Ecto neural progenitor cell (in vitro differentiated cells): ENCODE results near the gene KIR2DL3.

ENCODE experiments used
- DNase-seq: peaks from one replicate; pipeline ENCODE4 v3.0.0-alpha.2; 2018; ENCODE audit warnings: low spot score

The KIR2DL3 gene

DNA sequence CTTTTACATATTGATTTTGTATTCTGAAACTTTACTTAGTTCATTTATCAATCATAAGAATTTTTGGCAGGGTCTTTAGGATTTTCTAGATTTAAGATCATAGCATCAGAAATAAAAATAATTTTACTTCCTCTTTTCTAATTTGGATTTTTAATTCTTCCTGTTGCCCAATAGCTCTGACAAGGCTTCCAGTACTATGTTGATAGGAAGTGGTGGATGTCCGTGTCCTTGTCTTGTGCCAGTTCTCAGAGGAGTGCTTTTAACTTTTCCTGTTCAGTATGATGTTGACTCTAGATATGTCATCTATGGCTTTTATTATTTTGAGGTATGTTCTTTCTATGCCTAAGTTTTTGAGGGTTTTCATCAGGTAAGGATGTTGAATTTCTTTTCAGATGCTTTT, 57.4 kb downstream of the KIR2DL3 start:
- DNase-seq, result no peak
